ENCODE data around the gene TBC1D16. TPM values are rescaled to one million over a fixed set of nuclear protein-coding genes. Genes with fewer than 3 reads are reported as not detected.
A peak's percentile ranks its signal among the peaks of the same experiment; 100 is the strongest.

The TBC1D16 gene
- total RNA-seq, 1 experiment from 2014 or later = 35.9 TPM

GRCh38 chr17:80043963-80044362, 8.3 kb upstream of the TBC1D16 start:
- CTCF ChIA-PET = no interaction called here
- no TSS peak for BruUV-seq (replicated peaks)
- Mint-ChIP-seq H3K9me3 (ENCODE audit: low read depth, unreplicated experiment) (no peaks in the 10 kb centered on the region), H3K27me3 (ENCODE audit: unreplicated experiment) (no peaks in the 10 kb centered on the region), H3K4me1 (ENCODE audit: low read depth, unreplicated experiment) (peaks cover 9% of the 10 kb centered on the region), H3K36me3 (ENCODE audit: insufficient read depth, unreplicated experiment) (no peaks in the 10 kb centered on the region), H3K4me3 (ENCODE audit: low read depth, unreplicated experiment) (no peak overlapping the region), H3K27ac (ENCODE audit: unreplicated experiment) (no peak overlapping the region)
- intact Hi-C loops (cut with micrococcal nuclease; ENCODE audit: unreplicated experiment) = no loop called here
- no peak for DNase-seq
- no peak for TF ChIP-seq CTCF (IDR thresholded peaks at IDR 0.05; ENCODE audit: unreplicated experiment)

- peak overlapping the region; percentile 81 for H3K4me3 Mint-ChIP-seq (ENCODE audit: low read depth, unreplicated experiment)
- TF ChIP-seq CTCF (IDR thresholded peaks at IDR 0.05; ENCODE audit: unreplicated experiment) = no peak
- BruUV-seq (replicated peaks) = TSS peak; percentile 68
- peaks cover 14% of the 10 kb centered on the region for H3K4me1 Mint-ChIP-seq (ENCODE audit: low read depth, unreplicated experiment)
- no peaks in the 10 kb centered on the region for H3K9me3 Mint-ChIP-seq (ENCODE audit: low read depth, unreplicated experiment)
- DNase-seq = no peak
- CTCF ChIA-PET = no interaction called here
- peak overlapping the region; percentile 90 for H3K27ac Mint-ChIP-seq (ENCODE audit: unreplicated experiment)
- peaks cover 29% of the 10 kb centered on the region for H3K36me3 Mint-ChIP-seq (ENCODE audit: insufficient read depth, unreplicated experiment)
- intact Hi-C loops (cut with micrococcal nuclease; ENCODE audit: unreplicated experiment) = no loop called here
- no peaks in the 10 kb centered on the region for H3K27me3 Mint-ChIP-seq (ENCODE audit: unreplicated experiment)
These were observed 1.2 kb upstream of the TBC1D16 start for GRCh38 chr17:80036715-80037477.

GRCh38 chr17:80035937-80036714, 454 bp upstream of the TBC1D16 start, which contains the start of gene CCDC40:
CCDC40 (plus strand) TSS chr17:80036642; CDS start chr17:80036663, 21 bp downstream.
- no peak for TF ChIP-seq CTCF (IDR thresholded peaks at IDR 0.05; ENCODE audit: unreplicated experiment)
- peak within 1 kb of the TSS; percentile 90 for H3K27ac Mint-ChIP-seq (ENCODE audit: unreplicated experiment)
- H3K4me3 Mint-ChIP-seq (ENCODE audit: low read depth, unreplicated experiment) = peak within 1 kb of the TSS; percentile 81
- no TSS peak for BruUV-seq (replicated peaks)
- no peaks in the 10 kb centered on the region for H3K27me3 Mint-ChIP-seq (ENCODE audit: unreplicated experiment)
- DNase-seq = peak; percentile 91
- no peaks in the 10 kb centered on the region for H3K9me3 Mint-ChIP-seq (ENCODE audit: low read depth, unreplicated experiment)
- H3K36me3 Mint-ChIP-seq (ENCODE audit: insufficient read depth, unreplicated experiment) = peaks cover 29% of the 10 kb centered on the region
- peaks cover 22% of the 10 kb centered on the region for H3K4me1 Mint-ChIP-seq (ENCODE audit: low read depth, unreplicated experiment)
- CTCF ChIA-PET = no interaction called here
- intact Hi-C loops (cut with micrococcal nuclease; ENCODE audit: unreplicated experiment) = no loop called here

- no peaks in the 10 kb centered on the region for H3K27me3 Mint-ChIP-seq (ENCODE audit: unreplicated experiment)
- TF ChIP-seq CTCF (IDR thresholded peaks at IDR 0.05; ENCODE audit: unreplicated experiment) = no peak
- H3K27ac Mint-ChIP-seq (ENCODE audit: unreplicated experiment) = peak overlapping the region; percentile 18
- no TSS peak for BruUV-seq (replicated peaks)
- peaks cover 33% of the 10 kb centered on the region for H3K4me1 Mint-ChIP-seq (ENCODE audit: low read depth, unreplicated experiment)
- intact Hi-C loops (cut with micrococcal nuclease; ENCODE audit: unreplicated experiment) = no loop called here
- DNase-seq = peak; percentile 14
- CTCF ChIA-PET = interaction anchor here (0.7 to 1.8 kb wide), 3 partner anchors 10 to 924 kb away, joined by 3 to 5 read pairs (median 3); no protein-coding TSS in a partner anchor
- peak overlapping the region; percentile 81 for H3K4me3 Mint-ChIP-seq (ENCODE audit: low read depth, unreplicated experiment)
- no peaks in the 10 kb centered on the region for H3K9me3 Mint-ChIP-seq (ENCODE audit: low read depth, unreplicated experiment)
- H3K36me3 Mint-ChIP-seq (ENCODE audit: insufficient read depth, unreplicated experiment) = peaks cover 36% of the 10 kb centered on the region
These were observed 633 bp downstream of the TBC1D16 start for GRCh38 chr17:80034791-80035686.
